HUDEP-2 (cell line): ENCODE results near the gene MAMDC4.
"Not testable (repeated sequence)": the region's sequence is repeated elsewhere in the genome, so short reads cannot be mapped to it uniquely, and the experiment has no call there.

ENCODE experiments used
- DNase-seq, 76 experiments: peaks; one replicate each; lab custom pipeline; 2025; ENCODE audit not compliant: unreplicated experiment in 76 of 76; lab: John Stamatoyannopoulos, UW

MAMDC4 gene

DNA sequence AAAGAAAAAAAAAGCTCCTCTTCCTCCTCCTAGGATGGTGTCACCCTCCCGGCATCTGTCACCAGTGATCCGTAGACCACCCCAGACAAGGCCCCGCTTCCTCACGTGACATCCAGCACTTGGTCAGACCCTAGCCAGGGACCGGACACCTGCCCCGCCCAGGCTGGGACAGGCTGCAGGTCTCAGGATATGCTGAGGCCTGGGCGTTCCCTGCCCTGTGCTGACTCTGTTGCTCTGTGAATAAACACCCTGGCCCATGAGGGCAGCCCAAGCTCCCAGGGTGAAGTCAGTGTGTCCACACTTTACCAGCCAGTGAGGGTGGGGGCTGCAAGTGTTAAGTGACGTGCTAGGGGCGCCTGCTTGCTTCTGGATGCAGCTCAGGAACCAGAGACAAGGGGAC, 8.4 kb downstream of the MAMDC4 start:
- no peak for DNase-seq

DNA sequence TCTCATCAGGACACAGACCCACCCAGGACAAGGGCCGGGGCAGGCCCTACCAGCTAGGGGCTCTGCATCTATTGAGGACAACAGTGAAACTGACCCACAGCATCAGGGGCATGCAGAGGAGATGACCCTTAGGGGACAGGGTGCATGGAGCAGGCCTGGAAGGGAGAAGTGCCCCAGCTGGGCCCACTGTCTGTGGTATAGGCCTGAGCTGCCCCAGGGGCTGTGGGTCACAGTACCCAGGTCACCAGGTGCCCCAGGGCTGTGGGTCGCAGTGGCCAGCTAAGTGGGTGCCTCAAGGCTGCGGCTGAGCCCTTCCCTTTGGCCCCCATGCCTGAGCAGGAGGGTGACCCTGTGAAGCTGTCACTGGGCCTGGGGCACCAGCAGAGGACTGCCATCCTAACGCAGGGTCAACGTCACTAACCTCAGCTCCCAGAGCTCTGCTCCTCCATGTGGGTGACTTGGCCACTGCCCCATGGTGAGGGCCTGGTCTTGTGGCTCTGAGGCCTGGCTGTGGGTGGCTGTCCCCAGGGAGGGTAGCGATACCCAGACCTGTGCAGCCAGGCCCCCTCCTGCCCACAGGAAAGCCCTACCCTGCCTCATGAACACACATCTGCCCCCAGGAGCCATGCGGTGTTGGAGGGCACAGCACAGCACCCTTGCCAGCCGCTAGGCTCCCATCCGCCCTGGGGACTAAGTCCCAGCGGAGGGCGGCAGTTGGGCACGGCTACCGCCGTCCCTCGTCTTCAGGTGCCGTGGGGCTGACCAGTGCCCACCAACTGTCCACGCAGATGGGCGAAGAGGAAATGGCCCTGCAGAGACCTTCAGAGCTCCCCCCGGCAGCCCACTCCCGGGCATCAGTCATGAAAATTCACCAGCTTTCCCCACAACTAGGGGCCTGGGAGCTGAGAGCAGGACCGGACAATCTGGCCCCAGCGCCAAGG, 9.1 kb downstream of the MAMDC4 start:
- DNase-seq = no peak

DNA sequence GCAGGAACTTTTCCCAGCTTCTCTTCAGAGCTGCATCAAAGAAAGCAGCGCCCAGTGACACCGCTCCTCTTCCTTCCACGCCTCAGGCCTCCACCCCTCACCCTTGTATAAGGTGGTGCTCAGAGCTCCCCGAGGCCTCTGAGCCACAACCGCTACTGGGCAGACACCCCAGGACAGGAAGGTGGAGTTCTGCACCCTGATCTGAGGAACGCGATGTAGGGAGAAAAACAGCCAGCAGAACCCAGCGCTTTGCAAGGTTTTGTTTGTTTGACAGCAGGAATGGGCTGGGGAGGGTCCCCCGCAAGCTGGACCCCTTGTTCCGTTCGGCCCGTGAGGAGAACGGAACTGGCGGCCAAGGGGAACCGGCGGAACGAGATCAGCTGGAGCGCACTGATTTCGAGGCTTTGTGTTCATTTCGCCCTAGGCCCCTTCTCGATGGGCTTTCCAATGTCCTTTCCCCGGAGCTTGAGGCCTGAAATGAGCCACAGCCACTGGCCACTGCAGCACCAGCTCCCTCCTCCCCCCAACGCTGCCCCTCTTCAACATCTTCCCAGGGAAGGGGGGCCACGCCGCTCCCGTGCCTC, 9.8 kb downstream of the MAMDC4 start:
- no peak for DNase-seq

DNA sequence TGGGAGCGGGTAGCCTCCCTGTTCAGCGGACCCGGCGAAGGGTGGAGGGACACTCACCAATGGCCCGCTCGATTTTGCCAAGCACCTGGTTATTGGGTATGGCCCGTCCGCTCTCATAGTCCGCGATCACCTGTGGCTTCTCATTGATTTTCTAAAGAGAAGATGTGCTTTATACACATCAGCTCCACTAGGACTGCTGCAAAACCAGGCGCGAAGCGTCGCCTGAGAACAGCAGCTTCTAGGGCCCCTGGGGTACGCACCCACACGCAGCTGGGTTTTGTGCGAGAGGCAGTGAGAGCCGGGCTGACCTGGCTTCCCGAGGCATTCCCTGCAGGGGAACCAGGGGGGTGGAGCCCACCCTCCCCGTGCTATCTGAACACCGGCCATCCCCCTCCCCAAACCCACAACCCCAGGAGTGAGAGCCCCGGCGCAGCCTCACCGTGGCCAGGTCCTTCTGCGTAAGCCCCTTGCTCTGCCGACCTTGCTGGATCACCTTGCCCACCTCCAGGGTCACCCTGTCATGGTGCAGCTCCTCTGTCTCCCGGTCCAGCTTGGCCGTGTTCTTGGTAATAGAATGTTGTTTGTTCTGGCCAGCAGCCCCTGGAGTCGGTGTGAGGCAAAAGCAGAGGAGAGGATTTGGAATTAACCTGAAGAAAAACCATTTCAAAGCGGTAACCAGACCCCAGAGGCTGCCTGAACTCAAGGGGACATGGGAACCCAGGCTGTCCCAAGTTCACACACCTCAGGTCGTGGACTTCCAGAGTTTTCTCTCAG, 10.9 kb downstream of the MAMDC4 start:
- DNase-seq = no peak

DNA sequence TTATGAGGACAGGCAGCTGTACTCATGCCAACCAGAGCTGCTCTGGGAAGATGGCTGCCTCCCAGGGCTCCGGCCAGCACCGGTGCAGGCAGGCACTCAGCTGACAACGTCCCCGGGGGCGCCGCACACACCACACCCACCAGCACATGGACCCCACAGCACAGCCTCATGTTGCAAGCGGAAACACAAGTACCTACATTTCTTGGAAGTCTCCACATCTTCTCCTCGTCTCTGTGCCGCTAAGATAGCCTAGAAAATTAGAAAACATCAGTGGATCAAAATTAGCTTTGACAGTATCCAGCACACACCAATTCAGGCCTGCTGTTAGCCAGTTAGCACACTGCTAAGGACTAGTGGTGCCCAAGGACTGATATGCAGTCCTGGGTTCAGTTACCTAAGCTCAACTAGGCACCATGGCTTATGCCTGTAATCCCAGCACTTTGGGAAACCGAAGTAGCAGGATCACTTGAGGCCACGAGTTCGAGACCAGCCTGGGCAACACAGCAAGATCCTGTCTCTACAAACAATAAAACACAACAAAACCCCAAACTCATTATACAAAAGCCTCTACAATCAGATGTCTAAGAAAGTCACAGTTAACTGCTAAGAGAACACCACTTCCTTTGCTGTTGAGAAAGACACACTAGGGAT, 11.6 kb downstream of the MAMDC4 start:
- DNase-seq = no peak

DNA sequence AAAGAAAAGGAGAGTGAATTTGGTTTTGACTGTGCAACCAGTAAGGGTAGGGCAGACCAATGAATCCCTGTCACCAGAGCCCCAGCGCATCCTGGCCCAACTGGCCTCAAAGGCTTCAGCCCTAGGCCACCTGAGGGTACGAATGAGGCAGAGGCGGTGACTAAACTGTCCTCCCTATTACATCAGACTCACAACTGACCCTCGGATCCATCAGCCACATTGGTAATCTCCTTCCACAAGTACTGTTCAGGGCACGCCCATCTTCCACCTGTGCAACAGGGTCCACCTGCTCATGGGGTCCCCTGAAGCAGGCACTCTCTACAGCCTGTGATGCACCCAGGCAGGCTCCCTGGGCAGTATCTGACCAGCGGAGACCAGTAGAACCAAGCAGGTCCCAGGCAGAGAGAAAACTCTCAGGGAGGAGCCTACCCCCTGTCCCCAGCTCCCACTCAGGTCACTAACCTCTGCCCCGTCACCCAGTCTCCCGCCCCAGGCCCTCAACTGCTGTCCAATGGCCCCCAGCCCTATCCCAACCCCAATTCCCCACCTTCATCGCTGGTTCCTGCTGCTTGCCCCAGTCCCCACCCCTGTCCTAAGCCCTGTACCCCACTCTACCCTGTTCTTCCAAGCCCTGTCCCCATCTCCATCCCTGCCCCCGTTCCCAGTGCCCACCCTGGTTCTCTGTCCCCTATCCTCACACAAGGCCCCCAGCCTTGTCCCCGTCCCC, 13.1 kb downstream of the MAMDC4 start:
- DNase-seq = no peak

DNA sequence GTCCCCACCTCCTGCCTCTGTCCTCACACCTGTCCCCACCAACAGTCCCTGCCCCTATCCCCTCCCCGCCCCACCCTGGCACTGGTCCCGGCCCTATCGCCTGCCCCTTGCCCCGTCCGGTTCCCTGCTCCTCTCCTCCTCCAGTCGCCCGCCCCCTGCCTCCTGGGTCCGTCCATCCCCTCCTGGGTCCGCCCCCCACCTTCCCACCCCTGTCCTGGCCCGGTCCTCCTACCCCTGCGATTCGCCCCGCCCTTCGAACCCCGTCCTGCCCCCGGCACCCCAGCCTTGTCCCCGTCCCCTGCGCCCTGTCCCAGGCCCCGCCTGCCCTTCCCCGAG, 13.6 kb downstream of the MAMDC4 start:
- DNase-seq = no peak

DNA sequence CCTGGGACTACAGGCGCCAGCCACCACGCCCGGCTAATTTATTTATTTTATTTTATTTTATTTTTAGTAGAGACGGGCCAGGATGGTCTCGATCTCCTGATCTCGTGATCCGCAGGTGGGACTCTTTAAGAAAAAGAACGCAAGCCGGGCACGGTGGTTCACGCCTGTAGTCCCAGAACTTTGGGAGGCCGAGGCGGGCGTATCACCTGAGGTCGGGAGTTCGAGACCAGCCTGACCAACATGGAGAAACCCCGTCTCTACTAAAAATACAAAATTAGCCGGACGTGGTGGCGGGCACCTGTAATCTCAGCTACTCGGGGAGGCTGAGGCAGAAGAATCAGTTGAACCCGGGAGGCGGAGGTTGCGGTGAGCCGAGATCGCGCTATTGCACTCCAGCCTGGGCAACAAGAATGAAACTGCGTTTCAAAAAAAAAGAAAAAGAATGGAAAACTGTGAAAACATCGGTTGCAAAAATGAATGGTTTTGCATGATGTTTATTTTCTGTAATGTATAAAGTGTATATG, 14.8 kb downstream of the MAMDC4 start:
- DNase-seq = not testable (repeated sequence)

DNA sequence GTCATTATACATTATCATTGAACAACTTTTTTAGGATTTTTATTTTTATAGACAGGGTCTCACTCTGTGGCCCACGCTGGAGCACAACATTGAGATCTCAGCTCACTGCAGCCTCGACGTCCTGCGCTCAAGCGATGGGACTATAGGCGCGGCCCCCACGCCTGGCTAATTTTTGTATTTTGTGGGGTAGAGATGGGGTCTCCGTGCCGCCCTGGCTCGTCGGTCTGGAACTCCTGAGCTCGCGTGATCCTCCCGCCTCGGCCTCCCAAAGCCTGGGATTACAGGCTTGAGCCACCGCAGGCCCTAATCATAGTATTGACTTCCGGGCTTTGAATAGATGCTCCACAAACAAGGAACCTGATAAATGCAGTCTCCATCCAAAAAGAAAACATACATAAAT, 15.3 kb downstream of the MAMDC4 start:
- DNase-seq = no peak

DNA sequence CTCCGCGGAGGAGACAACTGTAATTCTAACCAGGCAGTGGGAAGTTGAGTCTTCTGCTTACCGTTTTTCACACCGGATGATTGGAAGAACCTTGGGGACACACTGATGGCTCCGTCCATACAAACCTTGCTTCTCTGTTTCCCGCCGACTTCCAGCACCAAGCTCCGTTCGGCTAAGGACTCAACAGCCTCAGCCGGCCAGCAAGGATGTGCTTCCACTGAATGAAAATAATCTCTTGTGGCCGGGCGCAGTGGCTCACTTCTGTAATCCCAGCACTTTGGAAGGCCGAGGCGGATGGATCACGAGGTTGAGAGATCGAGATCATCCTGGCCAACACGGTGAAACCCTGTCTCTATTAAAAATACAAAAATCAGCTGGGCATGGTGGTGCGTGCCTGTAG, 15.8 kb downstream of the MAMDC4 start:
- no peak for DNase-seq

DNA sequence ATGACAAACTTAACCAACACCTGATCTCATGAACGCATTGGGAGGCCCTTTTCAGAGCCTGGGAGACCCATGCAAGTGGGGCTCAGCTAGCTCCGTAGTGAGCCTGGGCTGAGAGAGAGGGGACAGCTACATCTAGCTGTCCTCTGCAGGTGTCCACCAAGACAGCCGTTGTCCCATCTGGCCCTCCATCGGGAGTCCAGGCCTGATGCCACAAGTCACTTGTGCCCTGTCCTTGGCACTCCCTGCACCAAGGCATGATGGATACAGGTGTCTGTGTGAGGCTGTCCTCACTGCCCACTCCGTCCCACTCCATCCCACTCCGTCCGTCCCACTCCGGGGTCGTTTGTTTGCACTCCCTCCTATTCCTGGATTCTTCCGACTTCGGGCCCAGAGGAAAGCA, 16.5 kb downstream of the MAMDC4 start:
- DNase-seq = no peak

DNA sequence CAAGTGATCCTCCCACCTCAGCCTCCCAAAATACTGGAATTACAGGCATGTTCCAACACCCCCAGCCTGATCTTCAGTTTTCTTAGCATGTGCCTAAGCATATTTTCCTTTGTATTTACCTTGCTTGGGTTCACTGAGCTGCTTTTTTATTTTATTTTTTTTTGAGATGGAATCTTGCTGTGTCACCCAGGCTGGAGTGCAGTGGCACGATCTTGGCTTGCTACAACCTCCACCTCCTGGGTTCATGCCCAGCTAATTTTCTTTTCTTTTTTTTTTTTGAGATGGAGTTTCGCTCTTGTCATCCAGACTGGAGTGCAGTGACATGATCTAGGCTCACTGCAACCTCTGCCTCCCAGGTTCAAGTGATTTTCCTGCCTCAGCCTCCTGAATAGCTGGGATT, 17.5 kb downstream of the MAMDC4 start:
- not testable (repeated sequence) for DNase-seq

DNA sequence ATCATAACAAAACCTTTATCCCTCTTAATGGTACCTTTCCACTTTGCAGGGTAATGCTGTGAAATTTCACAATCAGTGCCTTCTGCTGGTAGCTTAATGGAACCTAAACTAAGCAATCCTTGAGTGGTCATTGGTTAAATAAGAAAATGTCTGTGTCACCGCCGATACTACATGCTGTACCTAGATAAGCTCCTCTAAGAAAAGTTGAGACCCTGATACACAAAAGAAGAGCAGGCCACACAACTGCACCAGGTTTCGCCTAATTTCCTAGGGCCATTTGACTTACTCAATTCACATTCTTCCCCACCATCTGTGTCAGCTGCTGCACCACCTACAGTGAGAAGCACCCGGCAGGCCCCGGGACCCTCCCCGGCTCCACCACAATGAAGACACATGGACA, 23.0 kb downstream of the MAMDC4 start:
- DNase-seq = no peak

DNA sequence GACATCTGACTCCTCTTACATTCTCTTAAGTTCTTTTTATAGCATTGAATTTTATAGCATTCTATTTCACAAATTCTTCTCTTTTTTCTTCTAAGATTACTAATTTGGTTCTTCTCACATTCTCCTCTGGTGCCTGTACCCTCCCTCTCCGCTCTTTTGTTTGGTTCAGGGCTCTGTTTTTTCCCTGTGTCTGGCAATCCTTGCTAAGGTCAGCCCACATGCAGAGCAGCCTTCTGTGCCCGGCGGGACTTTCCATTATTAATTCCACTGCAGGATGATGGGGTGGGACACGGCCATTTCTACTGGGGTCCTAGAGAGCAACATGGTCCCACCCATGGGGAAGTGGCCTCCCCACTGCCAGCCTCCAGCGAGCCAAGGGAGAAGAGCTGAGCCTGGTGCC, 24.3 kb downstream of the MAMDC4 start:
- no peak for DNase-seq

DNA sequence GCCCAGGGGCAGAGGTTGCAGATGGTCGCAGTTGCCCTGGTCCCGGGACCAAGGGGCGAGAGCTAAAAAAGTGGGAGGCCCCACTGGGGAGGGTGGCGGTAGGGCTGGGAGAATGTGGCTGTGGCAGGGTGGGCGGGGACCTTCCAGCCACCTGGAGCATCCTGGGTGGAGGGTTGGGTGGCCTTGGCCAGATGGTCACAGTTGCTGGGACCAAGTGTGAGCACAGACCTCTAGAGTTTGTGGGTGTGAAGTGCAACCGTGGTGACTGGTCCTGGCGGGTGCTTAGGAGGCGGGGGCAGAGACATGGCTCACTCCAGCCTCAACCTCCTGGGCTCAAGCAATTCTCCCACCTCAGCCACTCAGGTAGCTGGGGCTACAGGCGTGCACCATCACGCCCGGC, 28.5 kb downstream of the MAMDC4 start:
- no peak for DNase-seq

DNA sequence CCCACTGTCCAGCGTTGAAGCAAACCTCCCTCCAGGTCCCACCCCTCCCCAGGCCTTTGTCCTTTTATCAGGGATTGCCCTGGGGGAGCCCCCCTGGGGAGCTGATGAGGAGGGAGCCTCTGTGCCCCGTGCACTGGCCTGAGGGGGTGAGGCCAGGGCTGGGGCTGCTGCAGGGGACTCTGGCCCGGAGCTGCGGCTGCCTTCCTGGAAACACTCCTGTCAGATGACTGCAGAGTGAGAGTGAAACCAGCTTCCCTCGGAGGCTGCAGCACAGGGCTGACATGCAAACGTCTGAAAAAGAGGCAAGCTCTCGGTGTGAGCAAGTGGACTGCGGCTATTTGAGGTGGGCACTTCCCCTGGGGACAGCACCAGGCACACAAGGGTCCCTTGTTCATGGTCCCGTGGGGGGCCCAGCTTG, 29.6 kb downstream of the MAMDC4 start:
- DNase-seq = peak in 2 of 76 experiments; percentile 11 to 23

DNA sequence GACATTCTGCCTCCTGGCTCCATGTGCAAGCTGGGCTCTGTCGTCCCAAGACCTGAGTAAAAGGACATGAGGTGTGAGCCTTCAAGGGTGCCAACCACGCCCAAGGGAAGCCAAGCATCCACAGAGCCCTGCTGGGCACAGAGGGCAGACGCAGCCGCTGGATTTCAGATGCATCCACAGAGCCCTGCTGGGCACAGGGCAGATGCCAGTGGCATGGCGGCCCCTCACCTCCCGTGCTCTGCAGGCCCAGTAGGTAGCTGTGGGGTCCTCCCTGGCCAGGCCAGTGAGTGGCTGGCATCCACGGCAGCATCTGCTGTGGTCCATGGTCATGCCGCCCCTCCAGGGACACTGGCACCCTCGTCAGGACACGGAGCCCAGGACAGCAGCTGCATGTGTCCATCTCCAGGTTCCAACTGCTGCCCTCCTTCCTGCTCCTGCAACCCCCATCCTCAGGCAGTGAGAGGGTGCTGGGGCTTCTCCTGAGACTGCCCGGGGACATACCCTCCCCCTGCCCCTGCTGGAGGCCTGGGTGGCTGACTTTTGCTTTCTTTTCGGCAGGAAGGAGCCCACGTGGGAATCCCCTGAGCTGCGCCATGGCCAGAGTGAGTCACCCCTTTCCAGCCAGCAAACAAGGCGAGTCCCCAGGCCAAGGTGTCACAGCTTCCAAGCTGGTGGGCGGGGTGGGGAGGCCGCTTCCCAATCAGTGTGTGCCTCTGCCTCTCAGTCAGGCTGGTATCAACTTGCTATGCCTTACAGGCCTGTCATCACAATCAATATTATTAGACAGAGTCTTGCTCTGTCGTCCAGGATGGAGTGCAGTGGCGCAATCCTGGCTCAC, 30.2 kb downstream of the MAMDC4 start:
- DNase-seq = peak in 20 of 76 experiments; percentile 13 to 50 (median 32)

DNA sequence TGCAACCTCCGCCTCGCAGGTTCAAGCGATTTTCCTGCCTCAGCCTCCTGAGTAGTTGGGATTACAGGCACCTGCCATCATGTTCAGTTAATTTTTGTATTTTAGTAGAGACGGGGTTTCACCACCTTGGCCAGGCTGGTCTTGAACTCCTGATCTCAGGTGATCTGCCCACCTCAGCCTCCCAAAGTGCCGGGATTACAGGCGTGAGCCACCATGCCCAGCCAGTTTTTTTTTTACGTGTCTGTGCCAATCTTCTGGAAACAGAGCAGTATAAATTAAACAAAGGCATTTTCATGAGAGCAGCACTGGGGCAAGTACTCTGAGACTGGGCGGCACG, 30.8 kb downstream of the MAMDC4 start:
- not testable (repeated sequence) for DNase-seq

DNA sequence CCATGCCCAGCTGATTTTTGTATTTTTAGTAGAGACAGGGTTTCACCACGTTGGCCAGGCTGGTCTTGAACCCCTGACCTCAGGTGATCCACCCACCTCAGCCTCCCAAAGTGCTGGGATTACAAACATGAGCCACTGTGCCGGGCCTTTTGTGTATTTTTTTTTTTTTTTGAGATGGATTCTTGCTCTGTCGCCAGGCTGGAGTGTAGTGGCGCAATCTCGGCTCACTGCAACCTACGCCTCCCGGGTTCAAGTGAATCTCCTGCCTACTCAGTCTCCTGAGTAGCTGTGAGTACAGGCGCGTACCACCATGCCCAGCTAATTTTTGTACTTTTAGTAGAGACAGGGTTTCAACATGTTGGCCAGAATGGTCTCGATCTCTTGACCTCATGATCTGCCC, 31.5 kb downstream of the MAMDC4 start:
- not testable (repeated sequence) for DNase-seq
